HuH-7.5 (cell line): Measurements from ENCODE around the gene MIER1.

Source experiments
- DNase-seq: peaks from one replicate; pipeline ENCODE4 v3.0.0; 2011; ENCODE audit warnings: low spot score

Gene MIER1

GRCh38 chr1:66999640-67000400, 75.0 kb downstream of the MIER1 start:
- no peak for DNase-seq

- DNase-seq, result no peak
These were observed 77.1 kb downstream of the MIER1 start for GRCh38 chr1:67001682-67002425.

DNA sequence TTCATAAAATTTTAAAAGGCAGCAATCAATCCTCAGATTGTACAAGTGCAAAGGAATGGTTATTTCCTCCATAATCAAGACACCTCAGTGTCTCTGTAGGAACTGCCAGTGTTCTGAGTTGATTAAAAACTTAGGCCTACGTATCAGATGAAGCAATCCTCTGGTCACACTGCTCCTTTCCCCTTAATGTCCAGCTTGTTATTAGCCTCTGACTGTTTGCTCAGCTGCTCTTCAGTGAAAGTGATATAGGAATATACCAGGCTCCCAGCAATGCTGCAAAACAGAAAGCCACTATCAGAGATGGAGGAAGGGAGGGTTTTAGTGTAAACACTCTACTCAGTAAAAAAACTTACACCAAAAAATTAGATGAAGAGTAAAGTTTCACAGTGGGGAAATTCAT, 79.4 kb downstream of the MIER1 start:
- no peak for DNase-seq

GRCh38 chr1:67005068-67005467, 80.3 kb downstream of the MIER1 start:
- DNase-seq, result no peak

DNA sequence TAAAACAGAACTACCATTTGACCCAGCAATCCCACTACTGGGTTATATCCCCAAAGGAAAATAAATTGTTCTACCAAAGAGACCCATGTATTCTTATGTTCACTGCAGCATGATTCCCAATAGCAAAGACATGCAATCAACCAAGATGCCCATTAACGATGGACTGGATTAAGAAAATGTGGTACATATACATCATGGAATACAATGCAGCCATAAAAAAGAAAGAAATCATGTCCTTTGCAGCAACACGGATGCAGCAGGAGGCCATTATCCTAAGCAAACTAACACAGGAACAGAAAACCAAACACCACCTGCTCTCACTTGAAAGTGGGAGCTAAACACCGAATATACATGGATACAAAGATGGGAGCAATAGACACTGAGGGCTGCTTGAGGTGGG, 85.0 kb downstream of the MIER1 start:
- DNase-seq, result no peak

GRCh38 chr1:67013573-67013972, 88.8 kb downstream of the MIER1 start:
- DNase-seq, result no peak

GRCh38 chr1:67018574-67018973, 93.8 kb downstream of the MIER1 start:
- DNase-seq, result no peak

DNA sequence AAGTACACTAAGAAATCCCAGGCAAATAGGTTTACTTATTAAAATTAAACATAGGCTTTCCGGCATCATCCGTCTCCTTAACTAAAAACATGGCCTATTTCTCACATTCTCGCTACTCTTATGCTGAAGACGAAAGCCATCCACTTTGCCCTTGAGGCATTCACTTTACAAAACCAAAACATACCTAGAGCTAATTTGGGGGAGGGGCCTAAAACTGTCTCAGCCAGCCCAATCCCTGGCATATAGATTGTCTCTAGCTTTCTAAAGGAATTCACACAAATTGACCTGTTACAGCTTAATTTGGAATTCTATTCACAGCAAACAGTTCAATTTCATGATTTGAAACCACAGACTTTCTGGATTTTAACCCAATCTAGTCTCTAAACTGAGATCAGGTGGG, 94.3 kb downstream of the MIER1 start:
- DNase-seq, result no peak

DNA sequence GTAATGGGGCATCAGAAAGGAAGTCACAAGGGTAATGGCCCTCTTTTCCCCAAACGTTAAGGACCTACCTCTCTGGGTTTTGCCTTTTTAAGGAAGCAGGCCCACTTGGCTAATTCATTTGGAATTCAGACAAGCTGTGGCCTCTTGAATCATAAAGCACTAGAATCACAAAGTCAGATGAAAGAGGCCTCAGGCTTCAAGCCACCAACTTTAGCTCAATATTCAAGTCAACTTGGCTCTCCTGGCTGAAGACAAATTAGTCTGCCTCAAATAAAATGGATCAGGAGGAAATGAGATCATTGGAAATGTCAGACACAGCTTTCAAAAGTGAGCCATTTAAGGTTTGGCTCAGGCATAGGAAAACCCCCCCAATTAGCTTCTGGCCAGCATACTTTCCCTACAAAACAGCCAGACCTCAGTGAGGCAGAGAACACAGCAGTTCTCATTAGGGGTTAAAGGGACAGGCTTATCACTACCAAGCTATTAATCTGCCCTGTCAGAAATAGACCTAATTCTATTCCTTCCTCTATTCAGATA, 94.9 kb downstream of the MIER1 start:
- no peak for DNase-seq

DNA sequence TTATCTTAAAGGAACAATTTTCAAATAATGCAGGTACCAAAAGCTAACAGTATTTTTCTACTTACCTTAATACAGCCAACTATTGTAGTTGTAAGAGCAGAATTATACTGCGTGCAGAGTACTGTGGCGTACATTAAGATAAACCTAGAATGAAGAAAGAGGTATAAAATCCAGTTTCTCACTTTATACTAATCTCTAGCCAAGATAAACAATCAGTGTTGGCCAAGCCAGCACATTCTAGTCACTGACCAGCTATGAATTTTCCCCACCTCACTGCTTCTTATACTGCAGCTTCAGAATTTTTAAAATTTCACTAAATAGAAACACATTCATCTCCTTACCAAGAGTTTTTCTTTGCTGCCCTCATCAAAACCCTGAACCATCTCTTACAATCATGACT, 95.5 kb downstream of the MIER1 start:
- DNase-seq, result no peak

GRCh38 chr1:67020765-67021164, 96.0 kb downstream of the MIER1 start:
- DNase-seq, result no peak

DNA sequence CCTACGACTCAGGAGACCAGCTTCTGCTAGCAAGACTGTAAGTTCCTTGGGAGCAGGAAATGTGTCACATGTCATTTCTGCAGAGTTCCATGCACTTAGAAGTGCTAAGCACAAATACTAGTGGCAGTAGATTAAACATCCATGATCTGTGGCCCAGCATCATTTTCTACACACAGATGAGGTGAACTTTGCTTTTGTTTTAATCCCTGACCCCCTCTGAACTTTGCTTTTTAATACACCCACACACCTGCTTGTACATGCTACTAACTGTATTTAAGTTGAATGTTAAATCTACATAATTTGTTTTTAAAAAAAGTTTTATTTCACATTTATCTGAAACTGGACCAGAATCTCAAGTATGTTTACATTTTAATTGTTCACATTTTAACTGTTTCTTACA, 104.7 kb downstream of the MIER1 start:
- DNase-seq, result no peak

GRCh38 chr1:67031121-67031858, 106.5 kb downstream of the MIER1 start:
- DNase-seq, result no peak

DNA sequence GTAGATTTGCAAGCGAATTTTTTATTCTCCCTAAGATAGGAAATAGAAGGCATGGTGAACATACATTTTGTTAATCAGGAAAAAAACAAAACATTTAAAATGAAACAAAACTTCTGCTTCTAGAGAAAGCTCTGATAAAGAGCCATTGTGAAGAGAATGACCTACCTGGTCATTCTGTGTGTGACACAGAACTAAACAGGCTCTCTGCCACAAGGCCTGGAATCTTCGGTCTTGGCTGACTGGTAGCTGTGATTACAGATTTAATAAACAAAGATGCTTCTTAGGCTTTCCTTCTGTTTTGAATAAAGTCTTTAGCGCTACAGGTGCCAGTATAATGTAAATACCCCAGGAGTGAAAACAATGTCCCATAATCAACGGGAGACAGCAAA, 107.1 kb downstream of the MIER1 start:
- DNase-seq, result no peak
